Naive thymus-derived CD8-positive, alpha-beta T cell (primary cell): ENCODE measurements around the gene RAB11FIP3. TPM values are rescaled to one million over a fixed set of nuclear protein-coding genes. Genes with fewer than 3 reads are reported as not detected.

ENCODE experiments used
- ATAC-seq, 2 donors: fragments of 150-1000 bp; cut with Tn5 transposase in 1 of 2; sonication (Bioruptor Pico), chemical (Tn5 transposase) in 1 of 2; 1 replicate in 1 of 2; 2 replicates in 1 of 2; pipeline ENCODE4 v1.10.0; 2021; ENCODE audit warnings: mild to moderate bottlenecking in 2 of 2, moderate library complexity in 2 of 2
- POLR2A ChIA-PET: fragments of 350-600 bp; sonication (Branson Sonifier 250); formaldehyde crosslinking; loops from one replicate; lab custom pipeline; 2021; ENCODE audit warnings: antibody characterized with exemption; lab: Charles Lee
- DNase-seq, 10 donors: peaks; one replicate each; pipeline versions ENCODE4 v3.0.0 to v3.0.0-alpha.2; 2020 to 2022
- H3K27ac Mint-ChIP-seq, 10 donors: one replicate each; pipeline ENCODE4 v1.8.0; 2020 to 2022; ENCODE audit warnings: mild to moderate bottlenecking in 10 of 10, mixed read lengths in 10 of 10, moderate library complexity in 4 of 10, inconsistent platforms in 1 of 10
- H3K27me3 Mint-ChIP-seq, 5 donors: one replicate each; pipeline ENCODE4 v1.8.0; 2021 to 2022; ENCODE audit warnings: mixed read lengths in 5 of 5
- H3K36me3 Mint-ChIP-seq, 3 donors: one replicate each; pipeline ENCODE4 v1.8.0; 2020 to 2022; ENCODE audit warnings: mixed read lengths in 3 of 3, mild to moderate bottlenecking in 2 of 3, inconsistent platforms in 1 of 3
- H3K4me1 Mint-ChIP-seq, 4 donors: one replicate each; pipeline ENCODE4 v1.8.0; 2021 to 2022; ENCODE audit warnings: mixed read lengths in 4 of 4
- H3K4me3 Mint-ChIP-seq, 10 donors: one replicate each; pipeline ENCODE4 v1.8.0; 2020 to 2022; ENCODE audit warnings: mild to moderate bottlenecking in 10 of 10, mixed read lengths in 10 of 10, moderate library complexity in 6 of 10, inconsistent platforms in 1 of 10
- H3K9me3 Mint-ChIP-seq, 9 donors: one replicate each; pipeline ENCODE4 v1.8.0; 2020 to 2022; ENCODE audit warnings: mixed read lengths in 9 of 9, mild to moderate bottlenecking in 3 of 9, inconsistent platforms in 1 of 9, moderate library complexity in 1 of 9
- polyA plus RNA-seq, 3 donors: library from polyadenylated mRNA; unstranded; fragments of 300-500 nt; fragmentation: Illumina TruSeq; gene quantifications; one replicate each; pipeline ENCODE4 v1.2.3, GENCODE V29; 2021
- total RNA-seq, 8 experiments: library from RNA in 2 of 8; stranded (reverse) in 2 of 8; gene quantifications; one replicate each; pipeline ENCODE4 v1.2.3 and lab custom pipeline; 2021 to 2026

The RAB11FIP3 gene
- total and polyA plus RNA-seq, 5 experiments from 2014 or later, result 1.3 to 49.7 (median 5.0) TPM

- DNase-seq (no peak), ATAC-seq (no peak)
- no peaks in the 10 kb centered on the region for H3K4me1 Mint-ChIP-seq
- no peaks in the 10 kb centered on the region for H3K36me3 Mint-ChIP-seq
- H3K4me3 Mint-ChIP-seq, result no peak overlapping the region
- H3K27ac Mint-ChIP-seq, result no peak overlapping the region
- POLR2A ChIA-PET, result no interaction called here
- H3K9me3 Mint-ChIP-seq, result no peaks in the 10 kb centered on the region
- peaks cover 0 to 9% (median 5%) of the 10 kb centered on the region in 5 donors for H3K27me3 Mint-ChIP-seq
These were observed 135.4 kb downstream of the RAB11FIP3 start for GRCh38 chr16:560701-561412.

GRCh38 chr16:561413-561794 is 136.0 kb downstream of the RAB11FIP3 start:
- ATAC-seq (no peak), DNase-seq (no peak)
- no peaks in the 10 kb centered on the region for H3K36me3 Mint-ChIP-seq
- no peak overlapping the region for H3K27ac Mint-ChIP-seq
- H3K4me3 Mint-ChIP-seq, result no peak overlapping the region
- H3K9me3 Mint-ChIP-seq, result no peaks in the 10 kb centered on the region
- H3K4me1 Mint-ChIP-seq, result peaks cover 0 to 1% (median under 1%) of the 10 kb centered on the region in 4 donors
- H3K27me3 Mint-ChIP-seq, result peaks cover 0 to 9% (median 5%) of the 10 kb centered on the region in 5 donors
- POLR2A ChIA-PET, result no interaction called here

- POLR2A ChIA-PET, result no interaction called here
- peaks cover 6 to 10% (median 9%) of the 10 kb centered on the region in 4 donors for H3K4me1 Mint-ChIP-seq
- no peaks in the 10 kb centered on the region for H3K36me3 Mint-ChIP-seq
- no peak for DNase-seq
- peak overlapping the region in 1 of 10 donors; percentile 39 for H3K4me3 Mint-ChIP-seq
- peak overlapping the region in 3 of 10 donors; percentile 17 to 60 (median 58) for H3K27ac Mint-ChIP-seq
- no peak for ATAC-seq
- peaks cover 0 to 9% (median 5%) of the 10 kb centered on the region in 5 donors for H3K27me3 Mint-ChIP-seq
- H3K9me3 Mint-ChIP-seq, result no peaks in the 10 kb centered on the region
These were observed 136.8 kb downstream of the RAB11FIP3 start for GRCh38 chr16:561957-562938.

DNA sequence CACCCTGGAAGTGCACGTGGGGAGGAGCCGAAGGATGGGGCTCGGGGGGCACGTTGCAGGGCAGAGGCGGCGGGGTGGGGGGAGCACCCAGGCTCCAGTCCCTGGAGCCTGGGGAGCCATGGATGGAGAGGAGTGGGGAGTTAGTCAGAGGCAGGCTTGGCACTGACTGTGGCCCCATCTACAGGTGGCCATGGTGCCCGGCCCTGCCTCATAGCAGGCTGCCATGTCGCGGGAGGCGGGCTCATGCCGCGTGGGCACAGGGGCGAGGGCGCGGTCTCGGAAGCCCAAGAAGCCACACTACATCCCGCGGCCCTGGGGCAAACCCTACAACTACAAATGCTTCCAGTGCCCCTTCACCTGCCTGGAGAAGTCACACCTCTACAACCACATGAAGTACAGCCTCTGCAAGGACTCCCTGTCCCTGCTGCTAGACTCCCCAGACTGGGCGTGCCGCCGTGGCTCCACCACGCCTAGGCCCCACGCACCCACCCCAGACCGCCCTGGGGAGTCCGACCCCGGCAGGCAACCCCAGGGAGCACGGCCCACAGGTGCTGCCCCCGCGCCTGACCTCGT is 137.7 kb downstream of the RAB11FIP3 start:
- no peak for DNase-seq
- POLR2A ChIA-PET, result no interaction called here
- Mint-ChIP-seq H3K4me3 (no peak overlapping the region), H3K4me1 (peaks cover 6 to 13% (median 10%) of the 10 kb centered on the region in 4 donors), H3K27ac (no peak overlapping the region), H3K27me3 (peaks cover 0 to 9% (median 5%) of the 10 kb centered on the region in 5 donors), H3K9me3 (no peaks in the 10 kb centered on the region), H3K36me3 (no peaks in the 10 kb centered on the region)
- ATAC-seq, result no peak

- Mint-ChIP-seq H3K9me3 (peaks cover 0 to 2% (median 0%) of the 10 kb centered on the region in 9 donors), H3K27me3 (peaks cover 0 to 2% (median 0%) of the 10 kb centered on the region in 5 donors), H3K27ac (no peak overlapping the region), H3K4me1 (peaks cover 7 to 20% (median 18%) of the 10 kb centered on the region in 4 donors), H3K36me3 (no peaks in the 10 kb centered on the region), H3K4me3 (no peak overlapping the region)
- ATAC-seq (no peak), DNase-seq (no peak)
- POLR2A ChIA-PET, result no interaction called here
These were observed 139.4 kb downstream of the RAB11FIP3 start for GRCh38 chr16:564690-565418.

GRCh38 chr16:565419-566330 is 140.2 kb downstream of the RAB11FIP3 start:
- H3K4me3 Mint-ChIP-seq, result peak overlapping the region in 1 of 10 donors; percentile 72

DNA sequence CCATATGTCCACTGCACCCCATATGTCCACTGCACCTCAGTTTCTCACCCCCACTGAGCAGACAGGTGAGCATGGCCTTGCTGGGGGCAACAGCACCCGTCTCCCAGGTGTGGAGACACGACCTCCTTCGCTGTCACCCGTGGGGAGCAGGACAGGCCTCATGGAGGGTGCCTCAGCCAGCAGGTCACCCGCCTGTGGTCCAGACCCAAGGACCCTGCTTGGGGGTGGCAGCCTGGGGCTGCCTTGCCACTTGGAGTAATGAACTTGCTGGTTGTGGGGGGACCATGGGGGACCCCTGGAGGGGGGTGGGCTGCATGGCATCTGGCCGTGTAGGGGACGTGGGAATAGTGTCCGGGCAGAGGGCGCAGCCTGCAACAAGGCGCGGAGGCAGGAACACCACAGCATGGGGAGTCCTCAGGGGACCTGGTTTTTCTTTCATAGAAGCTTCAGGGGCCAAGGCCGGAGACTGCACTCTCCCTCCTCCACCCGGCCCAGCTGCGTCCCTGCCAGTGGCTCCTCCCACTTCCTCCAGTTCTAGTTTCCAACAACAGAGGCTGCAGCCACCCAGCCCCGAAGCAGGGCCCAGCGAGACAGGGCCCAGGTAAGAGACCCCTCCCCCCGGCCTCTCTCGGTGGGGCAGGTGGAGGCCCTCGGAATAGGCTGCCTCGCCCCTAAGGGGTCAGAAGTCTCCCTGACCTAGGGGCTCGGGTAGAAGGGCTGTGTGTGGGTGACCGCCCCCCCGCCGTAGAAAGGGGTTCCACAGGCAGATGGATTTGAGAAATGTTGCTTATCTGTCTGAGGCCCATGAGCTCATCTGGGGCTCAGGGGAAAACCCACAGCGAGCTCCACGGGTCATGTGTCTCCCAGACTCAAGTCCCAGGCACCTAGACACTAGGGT is 141.3 kb downstream of the RAB11FIP3 start, which contains the start of gene NHLRC4:
Gene NHLRC4 (plus strand): TSS at position 531 of the 898 bp plus-strand sequence. CDS start 1,043 bp downstream, outside the sequence.
- H3K27me3 Mint-ChIP-seq, result peaks cover 0 to 2% (median 0%) of the 10 kb centered on the region in 5 donors
- peaks cover 0 to 2% (median 0%) of the 10 kb centered on the region in 9 donors for H3K9me3 Mint-ChIP-seq
- POLR2A ChIA-PET, result interaction anchor here (0.5 to 2.1 kb wide), 5 partner anchors 19 to 180 kb away, joined by 3 to 8 read pairs (median 5); partner anchors contain the start of genes CAPN15 and METTL26
- no peaks in the 10 kb centered on the region for H3K36me3 Mint-ChIP-seq
- H3K27ac Mint-ChIP-seq, result peak within 1 kb of the TSS; percentile 66 to 91 (median 88)
- DNase-seq (peak in 9 of 10 donors; percentile 29 to 77 (median 44)), ATAC-seq (peak; percentile 33 to 54)
- peak within 1 kb of the TSS; percentile 60 to 84 (median 74) for H3K4me3 Mint-ChIP-seq
- H3K4me1 Mint-ChIP-seq, result peaks cover 19 to 34% (median 31%) of the 10 kb centered on the region in 4 donors

More at GRCh38 chr16:565419-566330, 140.2 kb downstream of the RAB11FIP3 start:
- peaks cover 9 to 23% (median 21%) of the 10 kb centered on the region in 4 donors for H3K4me1 Mint-ChIP-seq
- no peaks in the 10 kb centered on the region for H3K36me3 Mint-ChIP-seq
- H3K27ac Mint-ChIP-seq, result peak overlapping the region in 1 of 10 donors; percentile 66
- peaks cover 0 to 2% (median 0%) of the 10 kb centered on the region in 5 donors for H3K27me3 Mint-ChIP-seq
- POLR2A ChIA-PET, result interaction anchor here (0.5 to 1.6 kb wide), 3 partner anchors 37 to 179 kb away, joined by 3 to 6 read pairs (median 4); partner anchors contain the start of gene METTL26
- H3K9me3 Mint-ChIP-seq, result peaks cover 0 to 2% (median 0%) of the 10 kb centered on the region in 9 donors
- DNase-seq (no peak), ATAC-seq (no peak)

DNA sequence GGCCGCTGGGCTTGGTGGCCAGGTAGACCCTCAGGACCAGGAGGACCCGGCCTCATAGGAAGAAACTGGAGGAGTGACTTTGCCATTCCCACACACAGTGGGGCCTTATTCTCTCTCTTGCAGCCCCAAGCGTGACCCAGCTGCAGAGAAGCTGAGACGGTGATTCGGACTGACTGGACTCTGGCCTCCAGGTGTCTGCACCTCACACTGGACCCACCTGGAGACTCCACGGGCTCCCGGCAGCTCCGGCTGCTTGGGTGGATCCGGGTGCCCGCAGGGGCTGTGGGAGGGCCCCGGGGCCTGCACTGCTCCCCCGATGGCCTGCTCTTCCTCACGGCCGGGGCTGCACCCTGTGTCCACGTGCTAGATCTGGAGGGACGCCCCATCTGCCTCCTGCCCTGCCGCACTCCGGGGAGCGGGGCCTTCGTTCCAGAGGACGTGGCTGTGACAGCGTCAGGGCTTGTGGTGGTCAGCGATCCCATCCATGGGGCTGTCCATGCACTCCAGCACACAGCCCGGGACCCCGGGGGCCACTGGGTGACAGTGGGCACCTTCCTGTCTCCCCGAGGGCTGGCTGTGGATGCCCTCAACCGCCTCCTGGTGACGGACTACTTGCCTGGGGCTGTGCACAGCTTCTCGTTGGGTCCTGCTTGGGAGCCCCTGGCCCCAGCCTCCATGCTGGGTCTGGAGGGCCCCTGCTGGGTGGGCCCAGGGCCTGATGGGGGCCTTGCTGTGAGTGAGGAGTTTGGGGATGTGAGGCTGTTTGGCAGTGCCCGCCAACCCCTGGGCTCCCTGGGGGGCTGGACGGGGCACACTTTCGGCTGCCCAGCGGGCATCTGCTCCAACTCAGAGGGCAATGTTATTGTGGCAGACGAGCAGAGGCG is 142.2 kb downstream of the RAB11FIP3 start:
- DNase-seq (no peak), ATAC-seq (no peak)
- Mint-ChIP-seq H3K9me3 (peaks cover 0 to 2% (median 0%) of the 10 kb centered on the region in 9 donors), H3K27ac (peak overlapping the region in 9 of 10 donors; percentile 66 to 91 (median 88)), H3K36me3 (no peaks in the 10 kb centered on the region), H3K27me3 (peaks cover 0 to 1% (median 0%) of the 10 kb centered on the region in 5 donors), H3K4me3 (peak overlapping the region; percentile 60 to 84 (median 74)), H3K4me1 (peaks cover 20 to 39% (median 35%) of the 10 kb centered on the region in 4 donors)
- POLR2A ChIA-PET, result interaction anchor here (1.2 to 2.1 kb wide), 5 partner anchors 18 to 69 kb away, joined by 3 to 8 read pairs (median 5); partner anchors contain the start of genes CAPN15 and METTL26
